Gastrocnemius medialis (tissue), 4 donors: Measurements from ENCODE around the gene RRAS2. TPM values are rescaled to one million over a fixed set of nuclear protein-coding genes. Genes with fewer than 3 reads are reported as not detected.

Experiments
- ATAC-seq, 2 donors: fragments of 150-250 bp; one replicate each; pipeline ENCODE4 v1.9.1; 2016
- DNase-seq, 2 donors: peaks; one replicate each; pipeline ENCODE4 v3.0.0-alpha.2; 2019
- H3K27ac ChIP-seq, 4 donors: fragments of 200-600 bp; sonication (generic); 1 replicate in 1 of 4; 2 replicates in 3 of 4; pipeline ENCODE4 v1.5.1; 2016 to 2018; ENCODE audit warnings: mild to moderate bottlenecking in 2 of 4, moderate library complexity in 1 of 4
- H3K27me3 ChIP-seq, 3 donors: fragments of 200-600 bp; sonication (generic) in 2 of 3; 1 replicate in 1 of 3; 2 replicates in 2 of 3; pipeline versions ENCODE4 v1.5.1 to v1.6.0; 2016 to 2019; ENCODE audit warnings: mild to moderate bottlenecking in 1 of 3, moderate library complexity in 1 of 3
- H3K36me3 ChIP-seq, 2 donors: fragments of 200-600 bp; sonication (generic) in 1 of 2; one replicate each; pipeline ENCODE4 v1.5.1; 2017 to 2018
- H3K4me1 ChIP-seq, 2 donors: fragments of 200-600 bp; sonication (generic) in 1 of 2; one replicate each; pipeline ENCODE4 v1.5.1; 2016 to 2017; ENCODE audit warnings: mild to moderate bottlenecking in 2 of 2
- H3K4me3 ChIP-seq, 4 donors: fragments of 200-600 bp; sonication (generic) in 3 of 4; 1 replicate in 1 of 4; 2 replicates in 3 of 4; pipeline ENCODE4 v1.5.1; 2016 to 2019; ENCODE audit warnings: mild to moderate bottlenecking in 2 of 4
- H3K9me3 ChIP-seq, 3 donors: fragments of 200-600 bp; sonication (generic) in 2 of 3; 1 replicate in 1 of 3; 2 replicates in 2 of 3; pipeline ENCODE4 v1.5.1; 2016 to 2019
- CTCF ChIP-seq, 5 experiments: fragments of 450-650 bp in 3 of 5; fragments of 200-600 bp in 2 of 5; sonication (generic) in 2 of 5; IDR thresholded peaks in 4 of 5; conservative IDR thresholded peaks in 1 of 5; 1 replicate in 4 of 5; 2 replicates in 1 of 5; pipeline ENCODE4 v1.5.1; 2016 to 2019; ENCODE audit warnings: antibody characterized with exemption in 5 of 5, mild to moderate bottlenecking in 3 of 5, moderate library complexity in 3 of 5
- POLR2A ChIP-seq, 2 donors: fragments of 450-650 bp; IDR thresholded peaks; one replicate each; pipeline ENCODE4 v1.6.1; 2017; ENCODE audit warnings: antibody characterized with exemption in 2 of 2, mild to moderate bottlenecking in 2 of 2, moderate library complexity in 2 of 2
- in situ Hi-C, 4 donors: fragments of 200-750 bp; cut with MboI; loops; one replicate each; pipeline versions ENCODE4 v1.15.0 to v1.8.0; 2017; ENCODE audit warnings: low sequenced_read_pairs in 4 of 4
- intact Hi-C: fragments of 100-400 bp; cut with DNase I; formaldehyde crosslinking; loops from one replicate; pipeline ENCODE4 v1.15.1; 2023; ENCODE audit warnings: low total_unique reads
- total RNA-seq, 4 donors: library from RNA; depleted of rRNA; stranded (reverse); fragments of >200 nt; gene quantifications; one replicate each; pipeline versions ENCODE4 v1.1.0 to v1.2.3, GENCODE V29; 2016

Gene RRAS2
- total RNA-seq, 4 donors from 2014 or later, result 52.8 to 81.9 (median 59.8) TPM

- DNase-seq (no peak), ATAC-seq (no peak)
- intact Hi-C loops (no loop called here), in situ Hi-C loops (no loop called here)
- no peak for TF ChIP-seq POLR2A (IDR thresholded peaks at IDR 0.05)
- no peak for TF ChIP-seq CTCF (IDR thresholded peaks at IDR 0.05 in 4 of 5, conservative IDR thresholded peaks at IDR 0.05 in 1 of 5)
- Histone ChIP-seq H3K9me3 (no peaks in the 10 kb centered on the region), H3K4me1 (no peaks in the 10 kb centered on the region), H3K36me3 (no peaks in the 10 kb centered on the region), H3K27ac (no peak overlapping the region), H3K4me3 (no peak overlapping the region), H3K27me3 (no peaks in the 10 kb centered on the region)
Measured at GRCh38 chr11:14275076-14275475, 83.9 kb downstream of the RRAS2 start.

GRCh38 chr11:14273895-14274294 is 85.1 kb downstream of the RRAS2 start:
- TF ChIP-seq CTCF (IDR thresholded peaks at IDR 0.05 in 4 of 5, conservative IDR thresholded peaks at IDR 0.05 in 1 of 5) (no peak), POLR2A (IDR thresholded peaks at IDR 0.05) (no peak)
- Histone ChIP-seq H3K36me3 (no peaks in the 10 kb centered on the region), H3K4me1 (no peaks in the 10 kb centered on the region), H3K27me3 (no peaks in the 10 kb centered on the region), H3K27ac (no peak overlapping the region), H3K9me3 (no peaks in the 10 kb centered on the region), H3K4me3 (no peak overlapping the region)
- intact Hi-C loops, result no loop called here
- no peak for DNase-seq
- in situ Hi-C loops, result no loop called here
- no peak for ATAC-seq

- Histone ChIP-seq H3K4me1 (no peaks in the 10 kb centered on the region), H3K27me3 (no peaks in the 10 kb centered on the region), H3K36me3 (no peaks in the 10 kb centered on the region), H3K9me3 (no peaks in the 10 kb centered on the region), H3K4me3 (no peak overlapping the region), H3K27ac (no peak overlapping the region)
- intact Hi-C loops, result no loop called here
- ATAC-seq (no peak), DNase-seq (no peak)
- in situ Hi-C loops, result no loop called here
- TF ChIP-seq CTCF (IDR thresholded peaks at IDR 0.05 in 4 of 5, conservative IDR thresholded peaks at IDR 0.05 in 1 of 5), result no peak
- TF ChIP-seq POLR2A (IDR thresholded peaks at IDR 0.05), result no peak
Measured at GRCh38 chr11:14270690-14271542, 88.1 kb downstream of the RRAS2 start.

GRCh38 chr11:14269692-14270573 is 89.0 kb downstream of the RRAS2 start:
- no peak overlapping the region for H3K27ac ChIP-seq
- no peak overlapping the region for H3K4me3 ChIP-seq
- DNase-seq, result no peak
- no peak for TF ChIP-seq POLR2A (IDR thresholded peaks at IDR 0.05)
- no peak for TF ChIP-seq CTCF (IDR thresholded peaks at IDR 0.05 in 4 of 5, conservative IDR thresholded peaks at IDR 0.05 in 1 of 5)
- no peaks in the 10 kb centered on the region for H3K4me1 ChIP-seq
- ATAC-seq, result peak in 1 of 2 donors; percentile 32
- H3K9me3 ChIP-seq, result no peaks in the 10 kb centered on the region
- intact Hi-C loops (no loop called here), in situ Hi-C loops (no loop called here)
- peaks cover 0 to 9% of the 10 kb centered on the region in 2 donors for H3K36me3 ChIP-seq
- H3K27me3 ChIP-seq, result no peaks in the 10 kb centered on the region
